ENCODE results near the gene KDM3A.

Gene KDM3A

GRCh38 chr2:86433137-86433536 is 8.0 kb upstream of the KDM3A start:
- DNase-seq (ENCODE audit: low spot score): no peak

- DNase-seq (ENCODE audit: low spot score): no peak
Measured at GRCh38 chr2:86434290-86434689, 6.9 kb upstream of the KDM3A start.

- no peak for DNase-seq (ENCODE audit: low spot score)
Measured at GRCh38 chr2:86435531-86435930, 5.6 kb upstream of the KDM3A start.

- no peak for DNase-seq (ENCODE audit: low spot score)
Measured at GRCh38 chr2:86436328-86436727, 4.8 kb upstream of the KDM3A start.

GRCh38 chr2:86439879-86440630 is 1.1 kb upstream of the KDM3A start:
- DNase-seq (ENCODE audit: low spot score): no peak

- no peak for DNase-seq (ENCODE audit: low spot score)
Measured at GRCh38 chr2:86441392-86441881, 266 bp downstream of the KDM3A start.

GRCh38 chr2:86441882-86442641 is 891 bp downstream of the KDM3A start:
- peak; percentile 68 for DNase-seq (ENCODE audit: low spot score)

GRCh38 chr2:86442642-86443005 is 1.5 kb downstream of the KDM3A start:
- peak; percentile 82 for DNase-seq (ENCODE audit: low spot score)

GRCh38 chr2:86443631-86444350 is 2.6 kb downstream of the KDM3A start:
- no peak for DNase-seq (ENCODE audit: low spot score)

- DNase-seq (ENCODE audit: low spot score): no peak
Measured at GRCh38 chr2:86445436-86445835, 4.3 kb downstream of the KDM3A start.

GRCh38 chr2:86446060-86446459 is 4.9 kb downstream of the KDM3A start:
- DNase-seq (ENCODE audit: low spot score): no peak

GRCh38 chr2:86453836-86454235 is 12.7 kb downstream of the KDM3A start:
- DNase-seq (ENCODE audit: low spot score): no peak

- no peak for DNase-seq (ENCODE audit: low spot score)
Measured at GRCh38 chr2:86454238-86454637, 13.1 kb downstream of the KDM3A start.

- DNase-seq (ENCODE audit: low spot score): no peak
Measured at GRCh38 chr2:86455181-86455580, 14.0 kb downstream of the KDM3A start.

GRCh38 chr2:86461042-86461743 is 20.0 kb downstream of the KDM3A start:
- DNase-seq (ENCODE audit: low spot score): no peak

GRCh38 chr2:86464652-86465051 is 23.5 kb downstream of the KDM3A start:
- no peak for DNase-seq (ENCODE audit: low spot score)

GRCh38 chr2:86466306-86466705 is 25.1 kb downstream of the KDM3A start:
- DNase-seq (ENCODE audit: low spot score): no peak

GRCh38 chr2:86468162-86469033 is 27.2 kb downstream of the KDM3A start:
- peak; percentile 57 for DNase-seq (ENCODE audit: low spot score)

GRCh38 chr2:86470890-86471289 is 29.7 kb downstream of the KDM3A start:
- no peak for DNase-seq (ENCODE audit: low spot score)

- no peak for DNase-seq (ENCODE audit: low spot score)
Measured at GRCh38 chr2:86471637-86472036, 30.5 kb downstream of the KDM3A start.

GRCh38 chr2:86476092-86476491 is 34.9 kb downstream of the KDM3A start:
- DNase-seq (ENCODE audit: low spot score): no peak

All from CD4-positive, alpha-beta T cell treated with Interleukin-15 for 4 hours (primary cell).